HG03354 (cell line): ENCODE measurements around the gene PRCD.

Experiments used
- ATAC-seq: cut with Tn5 transposase; IDR thresholded peaks from one replicate; pipeline ENCODE4 v1.9.1; 2021; ENCODE audit warnings: mild to moderate bottlenecking; ENCODE audit not compliant: unreplicated experiment, poor library complexity, severe bottlenecking

The PRCD gene

DNA sequence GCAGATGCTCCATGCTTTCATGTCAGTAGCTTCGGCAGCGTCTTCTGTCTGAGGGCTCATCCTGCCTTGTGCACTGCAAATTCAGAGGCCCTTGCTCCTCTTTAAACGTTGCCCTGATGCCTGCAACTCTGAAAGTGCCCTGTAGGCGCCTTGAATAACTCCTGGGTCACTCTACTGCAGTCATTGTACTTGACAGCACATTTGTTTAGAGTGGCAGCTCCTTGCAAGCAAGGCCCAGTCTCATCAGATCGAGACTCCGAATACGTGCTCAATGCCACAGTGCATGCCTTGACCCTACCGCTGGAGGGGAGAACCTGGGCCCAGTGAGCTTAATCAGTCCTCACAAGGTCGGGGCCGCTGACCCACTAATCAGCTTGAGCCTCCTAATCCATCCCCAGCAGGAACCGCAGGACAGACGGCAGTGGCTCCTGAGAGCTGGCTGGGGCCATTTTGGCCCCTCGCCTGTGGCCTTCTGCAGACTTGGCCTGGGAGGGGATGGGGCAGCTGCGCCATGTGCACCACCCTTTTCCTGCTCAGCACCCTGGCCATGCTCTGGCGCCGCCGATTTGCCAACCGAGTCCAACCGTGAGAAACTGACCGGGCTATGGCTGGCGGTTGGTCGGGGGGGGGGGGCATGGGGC lies at the start of gene PRCD:
TSS of gene PRCD (plus strand) at position 414 of the 641 bp plus-strand sequence. CDS start at position 512, 98 bp downstream.
- ATAC-seq: no peak

DNA sequence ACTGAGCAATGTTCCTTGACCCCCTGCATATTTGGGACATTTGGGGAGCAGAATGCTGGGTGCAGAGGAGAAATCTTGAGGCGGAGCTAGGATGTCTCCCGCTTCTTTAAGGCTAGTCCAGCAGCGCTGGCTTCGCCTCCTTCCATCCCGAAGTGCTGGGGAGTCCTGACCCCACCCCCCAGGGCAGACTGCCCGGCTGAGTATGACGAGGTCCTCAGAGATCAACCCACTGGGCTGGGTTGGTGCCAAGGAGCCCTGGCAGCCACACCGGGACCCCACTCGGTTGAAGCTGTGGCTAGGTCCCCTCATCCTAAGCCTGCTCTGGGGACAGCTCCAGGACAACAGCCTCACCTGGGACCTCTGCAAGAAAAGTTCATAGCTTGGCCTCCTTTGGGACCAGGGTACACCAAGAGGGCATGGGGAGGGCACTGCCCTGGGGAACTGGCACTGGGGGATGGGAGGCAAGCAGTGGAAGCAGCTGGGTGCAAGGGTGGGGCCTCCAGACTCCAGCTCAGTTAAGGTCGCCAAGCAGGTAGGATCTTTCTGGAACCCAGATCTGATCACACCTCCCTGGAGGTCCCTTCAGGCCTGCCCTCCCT lies 49.6 kb upstream of the PRCD start:
- no peak for ATAC-seq

- peak; percentile 28 for ATAC-seq
Observed at GRCh38 chr17:76491271-76492122, 48.3 kb upstream of the PRCD start.

DNA sequence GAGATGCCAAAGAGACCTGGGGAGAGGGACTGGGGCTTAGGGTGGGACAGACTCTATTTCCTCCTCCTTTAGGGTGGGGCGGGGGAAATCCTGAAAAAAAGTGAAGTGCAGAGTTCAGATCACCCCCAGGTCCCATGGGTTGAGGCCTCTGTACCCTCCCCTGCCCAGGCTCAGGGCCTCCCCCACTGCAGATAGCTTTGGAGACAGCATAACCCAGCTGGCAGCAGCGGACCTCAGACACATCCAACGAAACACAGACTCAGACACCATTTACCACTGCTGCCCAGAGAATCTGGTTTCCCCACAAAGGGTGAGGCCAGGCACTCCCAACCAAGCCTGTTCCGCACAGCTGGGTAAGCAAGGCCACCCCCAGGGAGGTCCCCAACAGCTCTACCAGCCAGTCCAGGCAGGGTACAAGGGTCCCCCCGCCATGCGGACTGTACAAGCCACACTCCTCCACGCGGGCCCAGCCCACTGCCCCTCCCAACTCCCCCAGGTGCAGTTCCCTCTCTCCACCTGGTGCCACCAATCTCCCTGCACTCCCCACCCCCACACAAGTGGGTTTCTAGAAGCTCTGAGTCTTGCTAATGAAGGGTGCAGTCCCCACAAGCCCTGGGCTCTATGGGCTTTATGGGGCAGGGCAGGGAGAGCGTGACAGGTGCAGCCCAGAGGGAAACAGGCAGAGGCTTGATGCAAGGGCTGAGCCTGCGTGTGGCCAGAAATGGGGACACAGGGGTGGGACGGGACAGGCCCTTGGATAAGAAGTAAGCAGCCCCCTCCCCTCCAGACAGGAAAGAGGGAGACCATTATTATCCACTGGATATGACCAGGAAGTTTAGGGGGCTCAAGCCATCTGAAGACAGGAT lies 47.5 kb upstream of the PRCD start:
- peak; percentile 43 for ATAC-seq

- peak; percentile 47 for ATAC-seq
Observed at GRCh38 chr17:76492989-76493501, 46.8 kb upstream of the PRCD start.

DNA sequence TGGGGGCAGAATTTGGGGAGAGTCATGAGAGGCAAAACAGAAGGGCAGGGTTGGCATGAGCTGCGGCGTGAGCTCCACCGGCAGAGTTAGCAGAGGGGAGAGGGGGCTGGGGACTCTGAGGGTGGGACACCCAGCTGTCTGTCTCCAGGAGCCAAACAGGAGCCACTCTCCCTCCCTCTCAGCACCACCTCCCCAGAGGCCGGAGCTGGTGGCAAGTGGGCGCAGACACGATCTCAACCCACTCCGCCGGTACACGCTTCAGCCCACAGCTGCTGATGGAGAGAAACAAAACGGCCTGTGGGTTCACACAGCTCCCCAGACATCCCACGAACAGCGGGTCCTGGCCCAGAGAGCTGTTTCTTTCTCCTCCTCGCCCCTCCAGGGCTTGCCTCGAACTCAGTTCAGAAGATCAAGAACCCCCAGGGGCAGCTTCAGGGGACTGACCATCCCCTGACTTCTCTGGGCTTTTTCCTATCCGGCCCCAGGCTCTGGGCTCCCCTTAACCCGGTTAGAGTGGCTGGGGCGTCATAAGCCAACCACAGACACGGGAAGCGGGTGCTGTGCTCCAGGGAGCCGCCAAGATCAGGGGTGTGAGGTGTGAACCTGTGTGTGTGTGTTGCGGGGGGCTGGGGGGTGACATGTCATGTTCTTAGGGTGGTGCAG lies 46.2 kb upstream of the PRCD start:
- ATAC-seq: no peak

GRCh38 chr17:76495663-76496400 lies 44.0 kb upstream of the PRCD start:
- no peak for ATAC-seq

- no peak for ATAC-seq
Observed at GRCh38 chr17:76496464-76496863, 43.4 kb upstream of the PRCD start.

- no peak for ATAC-seq
Observed at GRCh38 chr17:76497699-76497978, 42.2 kb upstream of the PRCD start.

GRCh38 chr17:76497979-76498875 lies 41.6 kb upstream of the PRCD start:
- ATAC-seq: no peak

DNA sequence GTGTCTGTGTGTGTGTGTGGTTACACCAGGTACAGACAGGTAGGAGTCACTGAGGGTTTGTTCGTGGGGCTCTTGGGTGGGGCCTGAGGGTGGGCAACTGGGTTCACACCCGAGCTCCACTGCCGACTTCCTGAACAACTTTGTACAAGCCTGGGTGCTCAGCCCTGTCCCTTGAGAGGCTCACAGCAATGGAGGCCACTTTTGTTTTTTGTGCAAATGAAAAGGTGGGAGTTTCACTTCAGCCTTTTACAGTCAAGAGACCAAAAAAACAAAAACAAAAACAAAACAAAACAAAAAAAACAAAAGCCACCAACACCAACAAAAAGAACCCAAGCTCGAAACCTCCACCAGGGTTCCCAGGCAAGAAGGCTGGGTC lies 41.0 kb upstream of the PRCD start:
- ATAC-seq: no peak

DNA sequence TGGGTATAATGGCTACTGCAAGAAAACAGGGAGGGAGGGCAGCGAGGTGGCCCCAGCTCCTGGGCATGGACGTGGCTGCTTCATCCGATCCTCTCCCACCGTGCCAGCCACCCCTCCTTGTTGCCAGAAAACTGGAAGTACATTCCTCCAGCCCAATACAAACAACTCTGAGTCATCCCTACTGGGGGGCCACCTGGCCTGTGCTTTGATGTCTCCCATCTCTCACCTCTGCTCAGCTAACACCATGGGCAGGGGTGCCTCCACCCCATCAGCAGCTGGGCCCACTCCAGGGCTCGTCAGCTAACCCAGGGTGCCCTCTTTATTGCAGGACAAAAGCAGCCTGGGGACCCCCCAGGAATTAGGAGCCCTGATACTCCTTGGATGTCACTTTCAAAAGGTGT lies 40.6 kb upstream of the PRCD start:
- no peak for ATAC-seq

GRCh38 chr17:76500074-76500746 lies 39.6 kb upstream of the PRCD start:
- no peak for ATAC-seq

- no peak for ATAC-seq
Observed at GRCh38 chr17:76500747-76501017, 39.2 kb upstream of the PRCD start.

DNA sequence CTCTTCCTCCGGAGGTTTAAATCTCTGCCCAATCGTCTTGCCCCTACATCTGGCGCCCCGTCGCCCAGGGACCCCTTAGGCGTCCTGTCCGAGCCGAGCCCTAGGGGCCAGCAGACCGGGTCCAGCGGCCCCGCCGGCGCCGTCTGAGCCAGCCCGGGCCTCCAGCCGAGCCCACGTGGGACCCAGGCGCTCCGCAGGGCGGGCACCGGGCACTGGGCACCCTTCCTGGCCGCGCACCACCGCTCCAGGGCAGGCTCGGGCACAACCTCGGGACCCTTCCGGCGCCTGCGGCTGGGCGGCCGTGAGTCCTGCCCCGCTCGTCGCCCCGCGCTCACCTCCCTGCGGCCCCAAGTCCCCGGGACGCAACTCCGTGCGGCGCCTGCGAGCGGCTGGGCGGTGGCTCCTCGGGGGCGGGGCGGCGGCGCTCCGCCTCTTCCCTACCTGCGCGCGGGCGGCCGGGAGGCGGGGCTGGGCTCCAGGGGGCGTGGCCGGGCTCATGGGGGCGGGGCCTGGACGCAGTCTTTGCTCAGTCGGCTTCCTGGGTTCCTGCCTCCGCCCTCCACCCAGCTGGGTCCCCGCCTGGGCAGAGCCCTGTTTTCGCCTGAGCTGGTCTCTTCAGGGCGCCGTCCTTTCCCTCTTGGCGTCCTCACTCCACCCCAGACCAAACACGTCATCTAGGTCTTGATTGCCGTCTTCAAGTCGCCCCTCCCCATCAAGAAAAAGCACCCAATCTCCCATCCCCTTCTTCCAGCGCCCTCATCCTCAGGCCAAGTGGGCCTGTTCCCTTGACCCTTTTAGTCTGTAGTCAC lies 38.6 kb upstream of the PRCD start, which contains the start of gene RHBDF2:
TSS of gene RHBDF2 (minus strand) at position 406 of the 809 bp plus-strand sequence. CDS start 19,899 bp downstream, outside the sequence.
- peak; percentile 71 for ATAC-seq

- ATAC-seq: no peak
Observed at GRCh38 chr17:76501827-76502307, 38.0 kb upstream of the PRCD start.
